ENCODE measurements around the gene TMEM221. TPM values are rescaled to one million over a fixed set of nuclear protein-coding genes. Genes with fewer than 3 reads are reported as not detected.

Gene TMEM221
- total and polyA plus RNA-seq, 2 donors, result 0.19 to 3.2 TPM

GRCh38 chr19:17418710-17419109, 29.8 kb downstream of the TMEM221 start:
- H3K4me3 ChIP-seq (ENCODE audit: low read length in 2 of 2), result no peak overlapping the region
- H3K27me3 ChIP-seq (ENCODE audit: control insufficient read depth in 2 of 2, insufficient read depth in 1 of 2, low read length in 1 of 2), result no peaks in the 10 kb centered on the region
- 84% methylated on average over 3 of the region's 3 CpGs for WGBS
- peaks cover 0 to 5% of the 10 kb centered on the region in 2 donors for H3K9me3 ChIP-seq (ENCODE audit: control insufficient read depth in 2 of 2, insufficient read depth in 1 of 2, low read length in 1 of 2)
- peaks cover 10 to 15% of the 10 kb centered on the region in 2 donors for H3K4me1 ChIP-seq (ENCODE audit: control insufficient read depth in 2 of 2, insufficient read depth in 2 of 2, low read length in 2 of 2)
- H3K36me3 ChIP-seq (ENCODE audit: control insufficient read depth in 2 of 2, insufficient read depth in 2 of 2, low read length in 1 of 2), result peaks cover 11 to 17% of the 10 kb centered on the region in 2 donors
- DNase-seq (ENCODE audit: low read depth in 6 of 9, low spot score in 9 of 9), result no peak
- H3K27ac ChIP-seq (ENCODE audit: low read depth in 1 of 2, low read length in 1 of 2), result no peak overlapping the region

GRCh38 chr19:17415121-17415520, 33.3 kb downstream of the TMEM221 start:
- WGBS, result 97% methylated on average over 6 of the region's 6 CpGs
- Histone ChIP-seq H3K4me3 (ENCODE audit: low read length in 2 of 2) (no peak overlapping the region), H3K27ac (ENCODE audit: low read depth in 1 of 2, low read length in 1 of 2) (no peak overlapping the region), H3K36me3 (ENCODE audit: control insufficient read depth in 2 of 2, insufficient read depth in 2 of 2, low read length in 1 of 2) (peaks cover 5 to 10% of the 10 kb centered on the region in 2 donors), H3K4me1 (ENCODE audit: control insufficient read depth in 2 of 2, insufficient read depth in 2 of 2, low read length in 2 of 2) (peaks cover 4 to 18% of the 10 kb centered on the region in 2 donors), H3K27me3 (ENCODE audit: control insufficient read depth in 2 of 2, insufficient read depth in 1 of 2, low read length in 1 of 2) (no peaks in the 10 kb centered on the region), H3K9me3 (ENCODE audit: control insufficient read depth in 2 of 2, insufficient read depth in 1 of 2, low read length in 1 of 2) (no peaks in the 10 kb centered on the region)
- no peak for DNase-seq (ENCODE audit: low read depth in 6 of 9, low spot score in 9 of 9)

GRCh38 chr19:17414097-17414496, 34.4 kb downstream of the TMEM221 start:
- H3K36me3 ChIP-seq (ENCODE audit: control insufficient read depth in 2 of 2, insufficient read depth in 2 of 2, low read length in 1 of 2), result peaks cover 5 to 10% of the 10 kb centered on the region in 2 donors
- no peaks in the 10 kb centered on the region for H3K27me3 ChIP-seq (ENCODE audit: control insufficient read depth in 2 of 2, insufficient read depth in 1 of 2, low read length in 1 of 2)
- H3K4me3 ChIP-seq (ENCODE audit: low read length in 2 of 2), result no peak overlapping the region
- WGBS, result 97% methylated on average over 8 of the region's 8 CpGs
- no peak for DNase-seq (ENCODE audit: low read depth in 6 of 9, low spot score in 9 of 9)
- peaks cover under 1 to 15% of the 10 kb centered on the region in 2 donors for H3K4me1 ChIP-seq (ENCODE audit: control insufficient read depth in 2 of 2, insufficient read depth in 2 of 2, low read length in 2 of 2)
- no peaks in the 10 kb centered on the region for H3K9me3 ChIP-seq (ENCODE audit: control insufficient read depth in 2 of 2, insufficient read depth in 1 of 2, low read length in 1 of 2)
- H3K27ac ChIP-seq (ENCODE audit: low read depth in 1 of 2, low read length in 1 of 2), result no peak overlapping the region

GRCh38 chr19:17411801-17412200, 36.7 kb downstream of the TMEM221 start:
- H3K27ac ChIP-seq (ENCODE audit: low read depth in 1 of 2, low read length in 1 of 2), result peak overlapping the region; percentile 8 to 38
- peaks cover 3 to 23% of the 10 kb centered on the region in 2 donors for H3K4me1 ChIP-seq (ENCODE audit: control insufficient read depth in 2 of 2, insufficient read depth in 2 of 2, low read length in 2 of 2)
- no peak for DNase-seq (ENCODE audit: low read depth in 6 of 9, low spot score in 9 of 9)
- peaks cover 5 to 10% of the 10 kb centered on the region in 2 donors for H3K36me3 ChIP-seq (ENCODE audit: control insufficient read depth in 2 of 2, insufficient read depth in 2 of 2, low read length in 1 of 2)
- no peaks in the 10 kb centered on the region for H3K9me3 ChIP-seq (ENCODE audit: control insufficient read depth in 2 of 2, insufficient read depth in 1 of 2, low read length in 1 of 2)
- H3K4me3 ChIP-seq (ENCODE audit: low read length in 2 of 2), result no peak overlapping the region
- WGBS, result 97% methylated on average over 11 of the region's 11 CpGs
- H3K27me3 ChIP-seq (ENCODE audit: control insufficient read depth in 2 of 2, insufficient read depth in 1 of 2, low read length in 1 of 2), result no peaks in the 10 kb centered on the region

- WGBS, result 99% methylated on average over 9 of the region's 9 CpGs
- no peaks in the 10 kb centered on the region for H3K27me3 ChIP-seq (ENCODE audit: control insufficient read depth in 2 of 2, insufficient read depth in 1 of 2, low read length in 1 of 2)
- no peak for DNase-seq (ENCODE audit: low read depth in 6 of 9, low spot score in 9 of 9)
- H3K4me3 ChIP-seq (ENCODE audit: low read length in 2 of 2), result no peak overlapping the region
- H3K4me1 ChIP-seq (ENCODE audit: control insufficient read depth in 2 of 2, insufficient read depth in 2 of 2, low read length in 2 of 2), result peaks cover 14 to 41% of the 10 kb centered on the region in 2 donors
- peaks cover 5 to 10% of the 10 kb centered on the region in 2 donors for H3K36me3 ChIP-seq (ENCODE audit: control insufficient read depth in 2 of 2, insufficient read depth in 2 of 2, low read length in 1 of 2)
- H3K27ac ChIP-seq (ENCODE audit: low read depth in 1 of 2, low read length in 1 of 2), result no peak overlapping the region
- no peaks in the 10 kb centered on the region for H3K9me3 ChIP-seq (ENCODE audit: control insufficient read depth in 2 of 2, insufficient read depth in 1 of 2, low read length in 1 of 2)
Measured at GRCh38 chr19:17409990-17410389, 38.5 kb downstream of the TMEM221 start.

- Histone ChIP-seq H3K36me3 (ENCODE audit: control insufficient read depth in 2 of 2, insufficient read depth in 2 of 2, low read length in 1 of 2) (peaks cover 5 to 9% of the 10 kb centered on the region in 2 donors), H3K27me3 (ENCODE audit: control insufficient read depth in 2 of 2, insufficient read depth in 1 of 2, low read length in 1 of 2) (no peaks in the 10 kb centered on the region), H3K27ac (ENCODE audit: low read depth in 1 of 2, low read length in 1 of 2) (peak overlapping the region; percentile 64 to 92), H3K4me1 (ENCODE audit: control insufficient read depth in 2 of 2, insufficient read depth in 2 of 2, low read length in 2 of 2) (peaks cover 17 to 44% of the 10 kb centered on the region in 2 donors), H3K9me3 (ENCODE audit: control insufficient read depth in 2 of 2, insufficient read depth in 1 of 2, low read length in 1 of 2) (no peaks in the 10 kb centered on the region), H3K4me3 (ENCODE audit: low read length in 2 of 2) (peak overlapping the region; percentile 28 to 35)
- peak in 1 of 9 donors; percentile 36 for DNase-seq (ENCODE audit: low read depth in 6 of 9, low spot score in 9 of 9)
- WGBS, result 21% methylated on average over 2 of the region's 2 CpGs
Measured at GRCh38 chr19:17406887-17407196, 41.6 kb downstream of the TMEM221 start.

- H3K27me3 ChIP-seq (ENCODE audit: control insufficient read depth in 2 of 2, insufficient read depth in 1 of 2, low read length in 1 of 2), result no peaks in the 10 kb centered on the region
- H3K4me3 ChIP-seq (ENCODE audit: low read length in 2 of 2), result peak overlapping the region; percentile 28 to 35
- peak in 1 of 9 donors; percentile 41 for DNase-seq (ENCODE audit: low read depth in 6 of 9, low spot score in 9 of 9)
- H3K4me1 ChIP-seq (ENCODE audit: control insufficient read depth in 2 of 2, insufficient read depth in 2 of 2, low read length in 2 of 2), result peaks cover 17 to 43% of the 10 kb centered on the region in 2 donors
- H3K9me3 ChIP-seq (ENCODE audit: control insufficient read depth in 2 of 2, insufficient read depth in 1 of 2, low read length in 1 of 2), result no peaks in the 10 kb centered on the region
- H3K36me3 ChIP-seq (ENCODE audit: control insufficient read depth in 2 of 2, insufficient read depth in 2 of 2, low read length in 1 of 2), result peaks cover 7 to 8% of the 10 kb centered on the region in 2 donors
- WGBS, result 34% methylated on average over 10 of the region's 10 CpGs
- peak overlapping the region; percentile 92 to 94 for H3K27ac ChIP-seq (ENCODE audit: low read depth in 1 of 2, low read length in 1 of 2)
Measured at GRCh38 chr19:17406046-17406886, 42.2 kb downstream of the TMEM221 start.

GRCh38 chr19:17405250-17406045, 43.0 kb downstream of the TMEM221 start, which contains the start of gene BST2:
Gene BST2, minus strand, starts transcription at chr19:17405630. Its CDS starts 55 bp downstream, at chr19:17405575.
- peaks cover 17 to 43% of the 10 kb centered on the region in 2 donors for H3K4me1 ChIP-seq (ENCODE audit: control insufficient read depth in 2 of 2, insufficient read depth in 2 of 2, low read length in 2 of 2)
- peaks cover 7 to 8% of the 10 kb centered on the region in 2 donors for H3K36me3 ChIP-seq (ENCODE audit: control insufficient read depth in 2 of 2, insufficient read depth in 2 of 2, low read length in 1 of 2)
- no peaks in the 10 kb centered on the region for H3K27me3 ChIP-seq (ENCODE audit: control insufficient read depth in 2 of 2, insufficient read depth in 1 of 2, low read length in 1 of 2)
- H3K9me3 ChIP-seq (ENCODE audit: control insufficient read depth in 2 of 2, insufficient read depth in 1 of 2, low read length in 1 of 2), result no peaks in the 10 kb centered on the region
- peak within 1 kb of the TSS; percentile 35 to 55 for H3K4me3 ChIP-seq (ENCODE audit: low read length in 2 of 2)
- H3K27ac ChIP-seq (ENCODE audit: low read depth in 1 of 2, low read length in 1 of 2), result peak within 1 kb of the TSS; percentile 92 to 94
- DNase-seq (ENCODE audit: low read depth in 6 of 9, low spot score in 9 of 9), result peak in 3 of 9 donors; percentile 51 to 78 (median 59)
- 9% methylated on average over 18 of the region's 18 CpGs for WGBS

Data from thymus (tissue), 11 donors.